HG02981 (cell line): Measurements from ENCODE around the gene PSG7.
"Not testable (repeated sequence)": the region's sequence is repeated elsewhere in the genome, so short reads cannot be mapped to it uniquely, and the experiment has no call there.

Experiments
- ATAC-seq: cut with Tn5 transposase; IDR thresholded peaks from one replicate; pipeline ENCODE4 v1.9.1; 2021; ENCODE audit warnings: mild to moderate bottlenecking, moderate library complexity; ENCODE audit not compliant: unreplicated experiment

Gene PSG7

GRCh38 chr19:42917634-42918033 is 19.4 kb downstream of the PSG7 start, which contains the start of gene PSG6:
Gene PSG6, minus strand, starts transcription at chr19:42917894. Its CDS starts 102 bp downstream, at chr19:42917792.
- ATAC-seq = not testable (repeated sequence)

GRCh38 chr19:42916931-42917330 is 20.1 kb downstream of the PSG7 start:
- ATAC-seq = not testable (repeated sequence)

DNA sequence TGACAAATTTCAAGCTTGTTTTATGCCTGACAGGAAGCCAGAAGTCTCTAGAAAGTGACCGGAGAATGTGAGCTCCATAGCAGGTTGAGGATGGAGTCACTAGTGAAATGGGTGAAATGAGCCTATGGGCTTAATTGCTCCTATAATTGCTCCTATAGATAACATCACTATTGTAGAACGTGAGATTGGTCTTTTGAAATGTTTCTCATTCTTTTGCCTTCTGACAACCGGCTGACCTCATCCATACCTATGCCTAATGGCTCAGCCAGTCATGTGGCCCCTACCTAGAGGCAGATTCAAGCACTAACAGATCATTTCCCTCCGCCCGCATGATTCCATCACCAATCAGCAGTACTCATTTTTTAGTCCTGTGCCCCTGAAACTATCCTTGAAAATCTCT is 23.5 kb downstream of the PSG7 start:
- not testable (repeated sequence) for ATAC-seq

DNA sequence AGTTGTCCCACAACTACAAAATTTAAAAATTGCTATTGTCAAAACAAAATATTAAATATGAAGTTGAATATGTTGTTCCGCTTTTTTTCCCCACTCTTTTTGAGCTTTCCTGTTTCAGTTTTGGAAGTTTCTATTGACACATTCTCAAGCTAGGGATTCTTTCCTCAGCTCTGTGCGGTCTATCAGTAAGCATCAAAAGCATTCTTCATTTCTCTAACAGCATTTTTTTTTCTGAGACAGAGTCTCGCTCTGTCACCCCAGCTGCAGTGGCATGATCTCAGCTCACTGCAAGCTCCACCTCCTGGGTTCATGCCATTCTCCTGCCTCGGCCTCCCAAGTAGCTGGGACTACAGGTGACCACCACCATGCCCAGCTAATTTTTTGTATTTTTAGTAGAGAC is 24.1 kb downstream of the PSG7 start:
- not testable (repeated sequence) for ATAC-seq

DNA sequence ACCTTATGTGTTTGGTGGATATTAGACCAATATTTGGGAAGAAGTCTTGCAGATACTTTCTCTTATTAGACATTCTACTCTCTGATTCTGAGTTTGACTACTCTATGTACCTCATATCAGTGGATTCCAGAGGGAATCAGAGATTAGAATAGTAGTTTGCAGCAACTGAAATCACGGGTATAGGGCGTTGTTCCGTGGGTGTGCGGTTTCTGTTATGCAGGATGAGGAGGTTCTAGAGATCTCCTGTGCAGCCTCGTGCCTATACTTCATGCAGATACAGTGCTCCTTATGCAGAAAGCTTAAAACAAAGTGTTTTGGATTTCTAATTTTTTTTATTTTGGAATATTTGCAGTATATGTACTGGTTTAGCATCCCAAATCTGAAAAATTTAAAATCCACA is 25.3 kb downstream of the PSG7 start:
- ATAC-seq = not testable (repeated sequence)

DNA sequence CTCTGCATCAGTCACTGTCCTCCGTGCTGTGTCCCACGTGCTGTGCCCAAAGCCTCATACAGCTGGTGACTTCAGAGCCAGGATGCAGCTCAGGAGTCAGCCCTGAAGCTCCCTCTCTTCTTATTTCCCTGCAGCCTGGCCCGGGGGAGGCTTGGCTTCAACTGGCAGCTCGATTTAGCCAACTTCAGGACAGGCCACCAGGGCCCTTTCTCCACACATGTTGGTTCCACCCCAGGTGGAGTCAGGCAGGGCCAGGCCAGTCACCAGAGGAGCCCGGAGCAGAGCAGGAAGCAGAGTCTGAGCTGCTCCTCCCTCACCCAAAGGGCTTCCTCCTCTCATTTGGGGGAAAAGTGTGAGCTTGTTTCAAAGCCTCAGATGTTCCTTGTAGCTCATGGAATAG is 30.8 kb downstream of the PSG7 start:
- ATAC-seq = not testable (repeated sequence)

DNA sequence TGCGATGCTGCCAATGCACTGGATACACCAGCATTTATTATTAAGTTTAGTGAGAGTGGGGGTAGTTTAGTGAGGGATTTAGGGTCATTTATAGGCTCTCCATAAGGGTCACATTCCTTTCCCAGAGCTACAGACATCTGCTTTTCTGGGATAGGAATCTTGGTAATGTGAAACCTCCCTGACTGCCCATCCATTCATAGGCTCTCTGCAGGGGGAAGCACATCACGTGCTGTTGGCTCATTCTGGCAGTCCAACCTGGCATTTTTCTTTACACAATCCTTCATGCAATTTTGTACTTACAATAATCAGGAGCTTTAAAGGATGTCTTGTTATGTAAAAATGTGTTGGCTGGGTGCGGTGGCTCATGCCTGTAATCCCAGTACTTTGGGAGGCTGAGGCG is 36.4 kb downstream of the PSG7 start:
- ATAC-seq = not testable (repeated sequence)

- ATAC-seq = not testable (repeated sequence)
These were observed 37.3 kb downstream of the PSG7 start for GRCh38 chr19:42899674-42900073.

DNA sequence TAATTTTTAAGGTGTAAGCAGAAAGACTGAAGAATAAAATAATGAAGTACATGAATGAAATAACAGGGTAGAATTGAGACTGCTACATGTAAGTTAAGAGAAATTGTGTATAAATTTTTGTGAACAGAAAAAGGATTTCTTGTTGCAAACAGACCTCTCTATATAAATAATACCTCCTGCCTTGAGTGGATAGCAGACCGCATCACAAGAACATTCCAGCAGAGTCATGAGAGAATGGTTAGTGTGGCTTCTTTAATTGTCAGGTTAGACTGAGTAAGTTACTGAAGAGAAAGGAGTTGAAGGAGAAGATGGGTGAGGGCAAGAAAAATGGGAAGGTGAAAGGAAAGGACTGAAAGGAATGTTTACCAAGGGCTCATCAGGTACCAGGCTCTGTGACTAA is 37.9 kb downstream of the PSG7 start:
- ATAC-seq = not testable (repeated sequence)

GRCh38 chr19:42898656-42899055 is 38.4 kb downstream of the PSG7 start:
- not testable (repeated sequence) for ATAC-seq

GRCh38 chr19:42897729-42898128 is 39.3 kb downstream of the PSG7 start:
- not testable (repeated sequence) for ATAC-seq

GRCh38 chr19:42890446-42890845 is 46.6 kb downstream of the PSG7 start:
- not testable (repeated sequence) for ATAC-seq

GRCh38 chr19:42887876-42888445 is 49.0 kb downstream of the PSG7 start:
- ATAC-seq = not testable (repeated sequence)

DNA sequence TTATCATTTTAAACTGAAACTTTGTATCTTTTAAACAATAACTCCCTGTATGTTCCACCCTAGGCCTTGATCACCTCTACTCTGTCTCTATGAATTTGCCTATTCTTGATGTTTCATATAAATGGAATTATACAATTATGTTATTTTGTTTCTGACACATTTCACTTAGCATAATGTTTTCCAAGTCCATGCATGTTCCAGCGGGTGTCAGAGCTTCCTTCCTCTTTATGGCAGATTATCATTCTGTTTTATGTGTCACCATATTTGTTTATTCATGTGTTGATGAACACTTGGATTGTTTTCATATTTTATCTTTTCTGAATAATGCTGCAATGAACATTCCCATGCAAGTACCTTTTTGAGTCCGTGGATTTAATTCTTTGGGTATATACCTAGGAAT is 54.3 kb downstream of the PSG7 start:
- not testable (repeated sequence) for ATAC-seq

DNA sequence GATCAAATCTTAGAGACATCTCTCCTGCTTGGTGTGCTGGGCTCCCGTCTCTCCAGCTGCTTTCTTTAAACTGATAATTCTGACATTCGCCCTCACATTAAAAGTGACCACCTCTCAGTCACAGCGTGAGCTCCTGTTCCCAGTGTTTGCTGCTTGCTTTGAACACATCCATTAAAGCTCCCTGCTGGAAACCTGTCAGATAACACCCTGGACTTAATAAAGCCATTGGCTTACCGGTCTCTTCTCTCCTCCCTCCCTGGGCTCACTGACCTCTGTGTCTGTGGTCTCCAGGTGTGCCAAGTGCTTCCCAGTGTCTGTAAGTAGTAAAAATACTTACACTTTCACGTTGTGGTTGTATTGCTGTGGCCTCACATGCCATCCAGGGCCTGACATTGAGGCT is 55.0 kb downstream of the PSG7 start:
- not testable (repeated sequence) for ATAC-seq

- ATAC-seq = not testable (repeated sequence)
These were observed 55.7 kb downstream of the PSG7 start for GRCh38 chr19:42881279-42881678.

DNA sequence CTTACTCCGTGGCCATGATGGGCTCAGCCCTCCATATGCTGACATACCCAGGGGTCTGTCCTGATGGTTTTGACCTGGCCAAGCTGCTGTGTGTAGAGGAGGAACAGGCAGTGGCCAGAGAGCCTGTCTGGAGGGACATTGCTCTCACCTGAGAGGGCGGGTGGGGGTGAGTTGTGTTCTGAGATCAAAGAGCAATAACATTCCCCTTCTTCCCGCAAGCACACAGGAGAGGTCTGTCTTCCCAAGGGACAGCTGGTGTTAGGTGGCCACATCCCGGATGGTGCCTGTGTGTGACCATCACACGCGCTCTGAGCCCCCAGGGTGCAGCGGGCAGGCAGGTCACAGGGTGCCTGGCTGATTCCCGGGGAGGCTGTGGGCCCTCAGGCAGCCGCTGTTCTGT is 56.4 kb downstream of the PSG7 start:
- not testable (repeated sequence) for ATAC-seq

DNA sequence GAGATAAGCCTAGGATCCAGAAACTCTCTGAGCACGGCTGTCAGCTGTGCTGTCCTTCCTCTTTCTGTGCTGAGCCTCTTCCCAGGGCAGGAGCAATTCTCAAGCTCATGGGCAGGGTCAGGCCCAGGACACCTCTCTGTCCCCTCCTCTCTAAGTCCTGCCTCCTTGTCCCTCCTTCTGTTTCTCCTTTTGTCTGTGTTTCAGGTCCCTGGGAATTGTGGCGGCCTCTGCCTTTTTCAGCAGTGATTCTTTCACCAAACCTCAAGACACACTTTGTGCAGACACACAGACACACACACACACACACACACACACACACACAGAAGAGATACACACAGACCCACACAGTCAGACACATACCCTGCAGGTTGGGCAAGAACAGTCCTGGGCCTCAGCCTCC is 57.4 kb downstream of the PSG7 start, which contains the start of gene PSG1:
PSG1 (minus strand) TSS at position 101 of the 400 bp plus-strand sequence. CDS start 132 bp downstream, outside the sequence.
- ATAC-seq = no peak

DNA sequence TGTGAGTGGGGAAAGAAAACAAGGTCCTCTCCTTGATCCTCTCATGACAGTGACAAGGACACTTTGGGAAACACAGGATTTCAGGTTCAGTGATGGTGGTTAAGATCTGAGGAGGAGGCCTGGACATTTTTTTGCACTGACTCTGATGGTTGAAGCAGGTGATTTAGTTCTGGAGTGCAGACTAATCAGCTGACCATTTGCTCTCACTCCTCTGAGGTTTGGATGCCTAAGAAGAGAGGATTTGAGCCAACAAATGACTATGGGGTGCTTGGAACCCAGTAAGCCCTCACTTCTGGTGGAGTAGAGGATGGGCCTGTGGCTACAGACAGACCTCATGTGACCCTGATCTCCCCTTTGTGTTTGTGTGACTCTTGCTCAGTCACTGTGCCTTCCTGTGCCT is 60.4 kb downstream of the PSG7 start:
- not testable (repeated sequence) for ATAC-seq

- ATAC-seq = not testable (repeated sequence)
These were observed 61.1 kb downstream of the PSG7 start for GRCh38 chr19:42875881-42876280.

GRCh38 chr19:42874901-42875813 is 61.9 kb downstream of the PSG7 start:
- ATAC-seq = not testable (repeated sequence)

GRCh38 chr19:42874136-42874535 is 62.9 kb downstream of the PSG7 start:
- ATAC-seq = not testable (repeated sequence)
